ENCODE measurements around the gene EXOC3L4. TPM values are rescaled to one million over a fixed set of nuclear protein-coding genes. Genes with fewer than 3 reads are reported as not detected.

EXOC3L4 gene
- total RNA-seq, 1 experiment from 2014 or later = not detected

- no peak for DNase-seq (ENCODE audit: low read depth, low spot score)
- no TSS peak for BruUV-seq (replicated peaks)
- H3K9me3 ChIP-seq (ENCODE audit: control insufficient read depth in 1 of 2, insufficient read depth in 1 of 2, low read depth in 1 of 2, low read length in 2 of 2) = no peaks in the 10 kb centered on the region
- H2AFZ ChIP-seq (ENCODE audit: low read depth, low read length, poor library complexity, severe bottlenecking) = no peak overlapping the region
- no peak overlapping the region; the same call in 1 of the 2 replicates for H3K27ac ChIP-seq (ENCODE audit: low read depth, low read length)
- peak overlapping the region; percentile 94 for H3K4me2 ChIP-seq (ENCODE audit: low read length)
- ChIA-PET POLR2A (no interaction called here), RAD21 (ENCODE audit: low non-redundant PET in 1 of 2, low total read pairs in 2 of 2, uncharacterized antibody in 2 of 2, unreplicated experiment in 2 of 2) (no interaction called here), CTCF (no interaction called here)
- no peaks in the 10 kb centered on the region for H4K20me1 ChIP-seq (ENCODE audit: insufficient read depth)
- H3K9me2 ChIP-seq (ENCODE audit: insufficient read depth) = no peaks in the 10 kb centered on the region
- peaks cover 45 to 67% of the 10 kb centered on the region in 2 experiments for H3K4me1 ChIP-seq (ENCODE audit: control insufficient read depth in 1 of 2, insufficient read depth in 2 of 2, low read length in 2 of 2)
- ATAC-seq = 0 out of 2 replicates have a peak, but pooled peaks have one; percentile 13
- no peaks in the 10 kb centered on the region for H3K79me2 ChIP-seq (ENCODE audit: insufficient read depth, low read length)
- no peak overlapping the region for H3K4me3 ChIP-seq (replicated peaks in 1 of 2; ENCODE audit: low read depth in 1 of 2, low read length in 2 of 2)
- no peak for TF ChIP-seq SRF (IDR thresholded peaks at IDR 0.05; ENCODE audit: low read depth)
- TF ChIP-seq CTCF (IDR thresholded peaks at IDR 0.05 in 2 of 3, conservative IDR thresholded peaks at IDR 0.05 in 1 of 3; ENCODE audit: borderline replicate concordance in 1 of 3, insufficient read depth in 1 of 3, low read depth in 2 of 3, low read length in 2 of 3) = peak in 1 of 3 experiments; percentile 7; a peak in 1 of 6 replicates
- peak; percentile 15 for TF ChIP-seq YY1 (IDR thresholded peaks at IDR 0.05; ENCODE audit: extremely low read depth, insufficient replicate concordance, low read depth, low read length)
- H3K9ac ChIP-seq (ENCODE audit: low read length) = no peak overlapping the region
- intact Hi-C loops (cut with micrococcal nuclease) = no loop called here
- no peaks in the 10 kb centered on the region for H3K36me3 ChIP-seq (ENCODE audit: control insufficient read depth in 1 of 2, insufficient read depth in 2 of 2, low read length in 2 of 2)
- no peaks in the 10 kb centered on the region for H3K27me3 ChIP-seq (ENCODE audit: insufficient read depth, low read length)
Observed at GRCh38 chr14:103072595-103073366, 21.7 kb upstream of the EXOC3L4 start.

GRCh38 chr14:103073367-103073875 is 21.1 kb upstream of the EXOC3L4 start:
- no peak for DNase-seq (ENCODE audit: low read depth, low spot score)
- TF ChIP-seq ZFX (IDR thresholded peaks at IDR 0.05) (no peak), YY1 (IDR thresholded peaks at IDR 0.05; ENCODE audit: extremely low read depth, insufficient replicate concordance, low read depth, low read length) (no peak), ZNF274 (IDR thresholded peaks at IDR 0.05; ENCODE audit: low read depth, low read length) (no peak), CEBPB (IDR thresholded peaks at IDR 0.05; ENCODE audit: low read depth) (no peak), JUND (IDR thresholded peaks at IDR 0.05) (no peak), REST (IDR thresholded peaks at IDR 0.05; ENCODE audit: low read depth) (no peak), EGR1 (IDR thresholded peaks at IDR 0.05; ENCODE audit: low read depth) (no peak), SRF (IDR thresholded peaks at IDR 0.05; ENCODE audit: low read depth) (no peak), POLR2A (IDR thresholded peaks at IDR 0.05; ENCODE audit: borderline replicate concordance, extremely low read depth, insufficient read depth, insufficient read length) (no peak)

More at GRCh38 chr14:103073367-103073875, 21.1 kb upstream of the EXOC3L4 start:
- Histone ChIP-seq H3K4me2 (ENCODE audit: low read length) (peak overlapping the region; percentile 94), H2AFZ (ENCODE audit: low read depth, low read length, poor library complexity, severe bottlenecking) (no peak overlapping the region), H3K36me3 (ENCODE audit: control insufficient read depth in 1 of 2, insufficient read depth in 2 of 2, low read length in 2 of 2) (no peaks in the 10 kb centered on the region), H3K9me2 (ENCODE audit: insufficient read depth) (no peaks in the 10 kb centered on the region), H3K27me3 (ENCODE audit: insufficient read depth, low read length) (no peaks in the 10 kb centered on the region), H4K20me1 (ENCODE audit: insufficient read depth) (no peaks in the 10 kb centered on the region), H3K9ac (ENCODE audit: low read length) (0 out of 2 replicates have a peak overlapping the region, but pooled peaks have one; percentile 11), H3K9me3 (ENCODE audit: control insufficient read depth in 1 of 2, insufficient read depth in 1 of 2, low read depth in 1 of 2, low read length in 2 of 2) (no peaks in the 10 kb centered on the region), H3K4me3 (replicated peaks in 1 of 2; ENCODE audit: low read depth in 1 of 2, low read length in 2 of 2) (no peak overlapping the region), H3K79me2 (ENCODE audit: insufficient read depth, low read length) (no peaks in the 10 kb centered on the region), H3K4me1 (ENCODE audit: control insufficient read depth in 1 of 2, insufficient read depth in 2 of 2, low read length in 2 of 2) (peaks cover 39 to 67% of the 10 kb centered on the region in 2 experiments), H3K27ac (ENCODE audit: low read depth, low read length) (peak overlapping the region; percentile 13; the same call in 1 of the 2 replicates)
- intact Hi-C loops (cut with micrococcal nuclease) = no loop called here
- CTCF ChIA-PET = no interaction called here
- no peak for ATAC-seq
- POLR2A ChIA-PET = no interaction called here
- no TSS peak for BruUV-seq (replicated peaks)
- RAD21 ChIA-PET (ENCODE audit: low non-redundant PET in 1 of 2, low total read pairs in 2 of 2, uncharacterized antibody in 2 of 2, unreplicated experiment in 2 of 2) = no interaction called here

All from HCT116 (cell line).